ENCODE measurements around the gene FTH1.

DNA sequence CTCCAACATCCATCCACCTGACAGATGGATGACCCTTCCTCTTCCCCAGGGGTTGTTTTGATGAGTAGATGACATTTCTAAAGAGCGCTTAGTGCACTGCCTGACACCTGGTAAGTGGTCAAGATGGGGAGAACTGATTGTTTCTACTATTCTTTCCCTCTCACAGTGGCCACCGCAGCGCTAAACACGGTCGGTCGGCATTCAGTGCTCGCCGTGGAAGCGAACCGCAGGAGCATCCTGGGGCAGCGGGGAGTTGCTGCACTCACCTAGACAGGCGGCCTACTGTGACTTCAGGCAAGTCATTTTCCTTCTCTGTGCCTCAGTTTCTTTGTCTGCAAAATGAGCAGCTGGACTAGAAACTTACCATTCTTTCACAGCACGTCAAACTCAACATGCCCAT, 22.2 kb downstream of the FTH1 start:
- TF ChIP-seq, protein P1, sequence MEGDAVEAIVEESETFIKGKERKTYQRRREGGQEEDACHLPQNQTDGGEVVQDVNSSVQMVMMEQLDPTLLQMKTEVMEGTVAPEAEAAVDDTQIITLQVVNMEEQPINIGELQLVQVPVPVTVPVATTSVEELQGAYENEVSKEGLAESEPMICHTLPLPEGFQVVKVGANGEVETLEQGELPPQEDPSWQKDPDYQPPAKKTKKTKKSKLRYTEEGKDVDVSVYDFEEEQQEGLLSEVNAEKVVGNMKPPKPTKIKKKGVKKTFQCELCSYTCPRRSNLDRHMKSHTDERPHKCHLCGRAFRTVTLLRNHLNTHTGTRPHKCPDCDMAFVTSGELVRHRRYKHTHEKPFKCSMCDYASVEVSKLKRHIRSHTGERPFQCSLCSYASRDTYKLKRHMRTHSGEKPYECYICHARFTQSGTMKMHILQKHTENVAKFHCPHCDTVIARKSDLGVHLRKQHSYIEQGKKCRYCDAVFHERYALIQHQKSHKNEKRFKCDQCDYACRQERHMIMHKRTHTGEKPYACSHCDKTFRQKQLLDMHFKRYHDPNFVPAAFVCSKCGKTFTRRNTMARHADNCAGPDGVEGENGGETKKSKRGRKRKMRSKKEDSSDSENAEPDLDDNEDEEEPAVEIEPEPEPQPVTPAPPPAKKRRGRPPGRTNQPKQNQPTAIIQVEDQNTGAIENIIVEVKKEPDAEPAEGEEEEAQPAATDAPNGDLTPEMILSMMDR (conservative IDR thresholded peaks at IDR 0.05; ENCODE audit: low read depth, low read length): no peak
- no peak for TF ChIP-seq EZH2 (IDR thresholded peaks at IDR 0.05; ENCODE audit: low read length, unreplicated experiment)
